Left renal cortex interstitium (tissue), 4 donors: ENCODE measurements around the gene RDH13. TPM values are rescaled to one million over a fixed set of nuclear protein-coding genes. Genes with fewer than 3 reads are reported as not detected.
"Not testable (repeated sequence)": the region's sequence is repeated elsewhere in the genome, so short reads cannot be mapped to it uniquely, and the experiment has no call there.

Experiments used
- DNase-seq, 4 donors: peaks; one replicate each; pipeline ENCODE4 v3.0.0-alpha.2; 2013; ENCODE audit warnings: low read depth in 4 of 4, low spot score in 2 of 4, missing footprints in 1 of 4
- polyA plus RNA-seq, 4 donors: library from polyadenylated mRNA; unstranded; fragments of 120-200 nt; gene quantifications; one replicate each; pipeline ENCODE4 v1.2.1, GENCODE V29; 2013; ENCODE audit not compliant: insufficient read length in 4 of 4

The RDH13 gene
- polyA plus RNA-seq, 4 donors: 12.2 to 29.8 (median 23.9) TPM

GRCh38 chr19:55048446-55048845 is 14.5 kb downstream of the RDH13 start:
- DNase-seq: no peak

DNA sequence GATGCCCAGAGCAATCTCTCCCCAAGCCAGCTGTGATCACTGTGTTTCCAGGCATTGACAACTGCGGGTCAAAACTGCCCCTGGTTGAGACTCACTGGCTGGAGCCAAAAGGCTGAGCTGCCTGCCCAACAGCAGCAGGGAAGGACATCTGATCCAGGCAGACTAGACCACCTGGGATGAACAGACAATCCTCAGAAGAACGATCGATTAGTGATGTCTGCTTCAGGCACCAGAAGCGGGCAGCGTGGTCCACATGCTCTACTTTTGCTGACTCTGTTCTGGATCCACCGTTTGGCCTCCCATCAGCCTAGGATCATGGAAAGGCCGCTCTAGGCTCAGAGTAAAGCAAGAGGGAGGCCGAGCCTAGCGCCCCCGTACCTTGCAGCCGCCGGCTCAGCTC is 15.0 kb downstream of the RDH13 start:
- no peak for DNase-seq

GRCh38 chr19:55046975-55047622 is 15.8 kb downstream of the RDH13 start:
- DNase-seq: no peak

- no peak for DNase-seq
These were observed 17.9 kb downstream of the RDH13 start for GRCh38 chr19:55044771-55045716.

GRCh38 chr19:55044286-55044685 is 18.7 kb downstream of the RDH13 start:
- DNase-seq: no peak

- no peak for DNase-seq
These were observed 20.3 kb downstream of the RDH13 start for GRCh38 chr19:55042688-55043087.

DNA sequence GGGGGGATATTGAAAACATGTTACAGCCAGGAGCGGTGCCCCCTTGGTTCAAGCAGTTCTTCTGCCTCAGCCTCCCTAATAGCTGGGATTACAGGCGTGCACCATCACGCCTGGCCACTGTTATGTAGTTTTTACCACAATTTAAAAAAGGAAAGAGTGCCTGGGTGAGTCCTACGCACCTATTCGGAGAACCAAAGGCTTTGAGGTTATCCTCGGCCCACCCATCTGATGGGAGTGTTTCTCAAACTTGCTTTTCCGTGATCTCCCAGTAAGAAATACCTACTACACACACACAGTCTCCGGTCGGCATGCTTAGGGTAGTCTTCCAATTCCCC is 20.6 kb downstream of the RDH13 start:
- no peak for DNase-seq

DNA sequence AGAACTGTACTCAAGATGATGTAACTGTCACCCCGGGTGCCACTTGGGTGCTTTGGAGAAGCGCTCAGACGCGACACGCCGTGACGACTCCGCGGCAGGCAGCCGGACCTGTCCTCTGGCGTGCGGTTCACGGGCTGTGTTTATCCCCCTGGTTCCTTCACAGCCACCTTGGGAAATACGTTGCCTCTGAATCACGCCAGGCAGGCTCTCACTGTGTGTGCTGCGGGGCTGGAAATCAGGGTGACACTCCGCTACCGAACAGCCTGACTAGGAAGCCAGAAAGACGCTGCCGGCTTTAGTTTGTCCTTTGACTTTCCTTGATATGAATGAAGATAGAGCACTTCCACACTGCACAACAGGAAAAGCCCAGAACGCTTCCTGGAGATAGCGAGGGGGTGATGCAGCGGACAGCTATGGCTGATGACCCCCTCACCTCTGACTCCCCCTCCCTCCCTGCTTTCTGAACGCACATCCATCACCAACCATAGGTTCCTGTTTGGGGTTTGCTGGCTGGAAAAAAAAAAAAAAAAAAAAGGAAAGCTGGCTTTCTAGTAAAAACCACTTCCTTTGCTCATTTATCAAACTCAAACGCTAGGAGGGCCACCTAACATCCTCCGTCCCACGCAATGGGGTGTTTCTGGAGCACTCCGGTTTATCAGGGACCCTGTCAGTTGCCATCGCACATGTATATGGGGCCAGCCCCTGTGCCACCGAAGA is 21.2 kb downstream of the RDH13 start:
- DNase-seq: no peak

DNA sequence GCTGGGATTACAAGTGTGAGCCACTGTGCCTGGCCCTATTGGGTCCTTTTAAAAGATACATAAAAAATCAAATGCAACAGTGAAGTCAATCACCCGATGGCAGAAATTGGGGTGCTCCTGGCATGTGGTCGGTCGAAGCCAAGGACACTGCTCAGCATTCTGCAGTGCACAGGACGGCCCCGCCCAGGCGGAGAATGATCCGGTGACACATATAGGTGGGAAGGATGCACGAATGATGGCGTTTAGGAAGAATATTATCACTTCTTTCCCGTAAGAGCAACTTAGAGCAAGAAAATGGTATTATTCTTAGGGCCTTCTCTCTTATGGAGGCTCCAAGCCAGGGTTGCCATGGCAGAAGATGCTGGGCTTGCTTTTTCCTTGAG is 21.7 kb downstream of the RDH13 start:
- no peak for DNase-seq

- not testable (repeated sequence) for DNase-seq
These were observed 22.3 kb downstream of the RDH13 start for GRCh38 chr19:55040654-55041053.

DNA sequence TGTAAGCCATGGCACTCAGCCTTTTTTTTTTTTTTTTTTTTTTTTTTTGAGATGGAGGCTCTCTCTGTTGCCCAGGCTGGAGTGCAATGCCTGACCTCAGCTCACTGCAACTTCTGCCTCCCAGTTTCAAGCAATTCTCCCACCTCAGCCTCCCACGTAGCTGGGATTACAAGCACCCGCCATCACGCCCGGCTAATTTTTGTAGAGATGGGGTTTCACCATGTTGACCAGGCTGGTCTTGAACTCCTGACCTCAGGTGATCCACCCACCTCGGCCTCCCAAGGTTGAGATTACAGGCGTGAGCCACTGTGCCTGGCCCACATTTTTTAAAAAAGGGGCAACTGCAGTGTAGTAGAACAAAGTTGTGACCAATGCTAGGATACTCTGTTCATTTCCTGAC is 25.3 kb downstream of the RDH13 start:
- not testable (repeated sequence) for DNase-seq

DNA sequence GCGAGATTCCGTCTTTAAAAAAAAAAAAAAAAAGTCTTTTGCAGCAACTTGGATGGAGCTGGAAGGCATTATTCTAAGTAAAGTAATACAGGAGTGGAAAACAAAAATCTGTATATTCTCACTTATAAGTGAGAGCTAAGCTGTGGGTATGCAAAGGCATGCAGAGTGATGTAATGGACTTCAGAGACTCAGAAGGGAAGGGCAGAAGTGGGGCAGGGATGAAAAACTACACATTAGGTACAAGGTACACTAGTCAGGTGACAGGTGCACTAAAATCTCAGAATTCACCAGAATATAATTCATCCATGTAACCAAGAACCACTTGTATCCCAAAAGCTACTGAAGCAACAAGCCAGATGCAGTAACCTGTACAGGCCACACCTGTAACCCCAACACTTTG is 26.9 kb downstream of the RDH13 start:
- DNase-seq: no peak

DNA sequence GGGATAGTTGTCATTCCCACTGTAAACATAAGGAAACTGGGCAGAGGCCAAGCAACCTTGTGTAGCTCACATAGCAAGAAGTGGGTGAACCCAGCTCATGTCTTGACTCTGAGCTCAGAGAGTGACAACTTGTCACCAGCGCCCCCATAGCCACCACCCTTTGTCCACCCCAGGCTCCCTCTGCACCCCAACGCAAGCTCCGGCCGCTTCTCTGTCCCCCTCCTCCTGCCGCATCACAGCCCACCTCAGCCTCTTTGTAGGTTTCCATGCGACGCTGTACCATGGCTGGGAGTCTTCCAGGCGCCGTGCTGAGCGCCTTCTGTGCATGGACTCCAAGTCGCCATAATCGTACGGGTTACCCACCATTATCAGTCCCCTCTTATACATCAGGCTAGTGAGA is 28.2 kb downstream of the RDH13 start:
- no peak for DNase-seq

DNA sequence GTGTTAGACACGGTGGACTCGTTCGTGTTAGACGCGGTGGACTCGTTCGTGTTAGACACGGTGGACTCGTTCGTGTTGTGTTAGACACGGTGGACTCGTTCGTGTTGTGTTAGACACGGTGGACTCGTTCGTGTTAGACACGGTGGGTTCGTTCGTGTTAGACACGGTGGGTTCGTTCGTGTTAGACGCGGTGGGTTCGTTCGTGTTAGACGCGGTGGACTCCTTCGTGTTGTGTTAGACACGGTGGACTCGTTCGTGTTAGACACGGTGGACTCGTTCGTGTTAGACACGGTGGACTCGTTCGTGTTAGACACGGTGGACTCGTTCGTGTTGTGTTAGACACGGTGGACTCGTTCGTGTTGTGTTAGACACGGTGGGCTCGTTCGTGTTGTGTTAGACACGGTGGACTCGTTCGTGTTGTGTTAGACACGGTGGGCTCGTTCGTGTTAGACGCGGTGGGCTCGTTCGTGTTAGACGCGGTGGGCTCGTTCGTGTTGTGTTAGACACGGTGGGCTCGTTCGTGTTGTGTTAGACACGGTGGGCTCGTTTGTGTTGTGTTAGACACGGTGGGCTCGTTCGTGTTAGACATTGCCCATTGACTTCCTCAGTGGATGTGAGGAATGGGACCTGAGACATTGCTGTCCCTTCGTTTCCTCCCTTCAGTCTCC is 29.8 kb downstream of the RDH13 start:
- DNase-seq: not testable (repeated sequence)

DNA sequence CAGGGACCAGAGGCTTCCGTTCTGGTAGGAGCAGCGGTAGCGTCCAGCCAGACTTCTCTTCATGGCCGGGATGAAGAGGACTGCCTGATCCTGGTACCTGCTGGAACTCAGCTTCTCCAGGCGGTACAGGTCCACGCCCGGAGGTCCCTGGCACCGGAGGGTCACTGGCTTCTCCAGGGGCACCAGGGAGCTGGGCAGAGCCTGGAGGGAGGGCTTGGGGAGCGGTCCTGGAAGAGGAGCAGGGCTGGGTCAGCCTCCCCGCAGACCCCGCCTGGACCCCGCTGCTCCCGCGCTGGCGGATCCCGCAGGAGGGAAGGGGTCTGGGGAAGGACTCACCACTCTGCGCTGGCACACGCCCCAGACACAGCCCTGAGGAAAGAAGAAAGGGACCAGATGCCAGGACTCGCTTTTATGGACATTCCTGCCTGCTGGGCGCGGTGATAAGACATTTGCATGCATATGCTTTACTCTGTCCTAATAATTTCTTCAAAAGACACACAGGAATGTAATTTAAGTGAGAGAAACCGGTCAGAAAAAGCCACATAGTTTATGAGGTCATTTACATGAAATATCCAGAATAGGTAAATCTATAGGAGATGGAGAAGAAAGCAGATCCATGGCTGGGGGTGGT is 30.7 kb downstream of the RDH13 start:
- no peak for DNase-seq

GRCh38 chr19:55031178-55031577 is 31.8 kb downstream of the RDH13 start:
- DNase-seq: no peak

DNA sequence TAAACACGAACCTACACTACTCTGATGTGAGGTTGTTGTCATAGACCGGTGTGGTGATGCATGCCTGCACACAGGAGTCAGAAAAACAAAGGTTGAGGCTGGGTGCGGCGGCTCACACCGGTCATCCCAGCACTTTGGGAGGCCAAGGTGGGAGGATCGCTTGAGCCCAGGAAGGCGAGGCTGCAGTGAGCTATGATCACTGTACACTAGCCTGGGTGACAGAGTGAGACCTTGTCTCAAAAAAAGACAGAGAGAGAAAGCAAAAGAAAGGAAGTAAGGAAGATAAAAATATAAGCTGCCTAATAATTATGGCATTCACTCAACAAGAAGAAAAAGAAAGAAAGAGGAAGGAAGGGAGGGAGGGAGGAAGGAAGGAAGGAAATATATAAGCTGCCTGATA is 34.2 kb downstream of the RDH13 start:
- DNase-seq: no peak

- no peak for DNase-seq
These were observed 35.2 kb downstream of the RDH13 start for GRCh38 chr19:55027472-55028337.

- DNase-seq: not testable (repeated sequence)
These were observed 35.8 kb downstream of the RDH13 start for GRCh38 chr19:55027140-55027471.

DNA sequence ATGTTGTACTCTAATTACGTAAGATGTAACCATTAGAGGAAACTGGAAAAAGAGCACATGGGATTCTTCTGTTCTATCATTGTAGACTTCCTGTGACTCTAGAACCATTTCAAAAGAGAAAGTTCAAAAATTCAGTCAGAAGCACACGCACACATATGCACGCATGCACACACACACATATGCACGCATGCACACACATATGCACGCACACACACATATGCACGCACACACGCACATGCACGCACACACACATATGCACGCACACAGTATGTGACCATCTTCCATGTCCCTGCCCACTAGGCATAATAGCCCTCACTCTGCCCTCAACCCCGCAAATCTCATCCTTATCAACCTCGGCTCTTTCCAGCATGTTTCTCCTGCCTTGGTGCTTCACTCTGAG is 38.8 kb downstream of the RDH13 start:
- no peak for DNase-seq
